Epithelial cell of proximal tubule (primary cell): ENCODE data around the gene CHODL. TPM values are rescaled to one million over a fixed set of nuclear protein-coding genes. Genes with fewer than 3 reads are reported as not detected.

Experiments used
- DNase-seq: peaks from one replicate; pipeline ENCODE4 v3.0.0-alpha.2; 2011; ENCODE audit warnings: low read depth
- H3K4me3 ChIP-seq: 2 replicates; pipeline ENCODE4 v1.5.1; 2011; ENCODE audit warnings: low read depth, mild to moderate bottlenecking, low read length
- total RNA-seq: library from RNA; depleted of rRNA; stranded (reverse); fragments of >200 nt; gene quantifications from 2 replicates; pipeline ENCODE4 v1.2.3, GENCODE V29; 2015
- TF ChIP-seq, protein P1 (sequence below): conservative IDR thresholded peaks from 2 replicates; pipeline ENCODE4 v1.5.1; 2012; ENCODE audit warnings: low read depth, mild to moderate bottlenecking, low read length

Gene CHODL
- total RNA-seq, 1 donor from 2014 or later = 0.81 TPM

DNA sequence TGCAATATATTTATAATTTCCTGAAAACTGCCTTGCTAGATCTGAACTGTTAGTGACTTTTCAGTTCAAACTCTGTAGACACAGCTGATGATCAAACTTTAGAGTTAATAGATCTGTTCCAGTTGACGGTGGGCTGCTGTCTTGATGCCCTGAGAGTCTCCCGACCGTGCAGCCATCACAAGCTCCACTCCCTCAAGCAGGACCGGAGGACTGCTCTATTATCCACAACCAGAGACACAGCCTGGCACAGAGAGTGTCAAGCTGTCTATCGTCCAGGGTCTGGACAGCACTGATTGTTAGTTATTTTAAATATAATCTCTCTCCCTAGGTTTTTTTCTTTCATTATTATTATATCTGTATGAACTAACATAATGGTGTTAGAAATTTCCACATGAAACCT, 8.0 kb downstream of the CHODL start:
- no peak overlapping the region for H3K4me3 ChIP-seq
- no peak for DNase-seq
- TF ChIP-seq, protein P1, sequence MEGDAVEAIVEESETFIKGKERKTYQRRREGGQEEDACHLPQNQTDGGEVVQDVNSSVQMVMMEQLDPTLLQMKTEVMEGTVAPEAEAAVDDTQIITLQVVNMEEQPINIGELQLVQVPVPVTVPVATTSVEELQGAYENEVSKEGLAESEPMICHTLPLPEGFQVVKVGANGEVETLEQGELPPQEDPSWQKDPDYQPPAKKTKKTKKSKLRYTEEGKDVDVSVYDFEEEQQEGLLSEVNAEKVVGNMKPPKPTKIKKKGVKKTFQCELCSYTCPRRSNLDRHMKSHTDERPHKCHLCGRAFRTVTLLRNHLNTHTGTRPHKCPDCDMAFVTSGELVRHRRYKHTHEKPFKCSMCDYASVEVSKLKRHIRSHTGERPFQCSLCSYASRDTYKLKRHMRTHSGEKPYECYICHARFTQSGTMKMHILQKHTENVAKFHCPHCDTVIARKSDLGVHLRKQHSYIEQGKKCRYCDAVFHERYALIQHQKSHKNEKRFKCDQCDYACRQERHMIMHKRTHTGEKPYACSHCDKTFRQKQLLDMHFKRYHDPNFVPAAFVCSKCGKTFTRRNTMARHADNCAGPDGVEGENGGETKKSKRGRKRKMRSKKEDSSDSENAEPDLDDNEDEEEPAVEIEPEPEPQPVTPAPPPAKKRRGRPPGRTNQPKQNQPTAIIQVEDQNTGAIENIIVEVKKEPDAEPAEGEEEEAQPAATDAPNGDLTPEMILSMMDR = no peak

DNA sequence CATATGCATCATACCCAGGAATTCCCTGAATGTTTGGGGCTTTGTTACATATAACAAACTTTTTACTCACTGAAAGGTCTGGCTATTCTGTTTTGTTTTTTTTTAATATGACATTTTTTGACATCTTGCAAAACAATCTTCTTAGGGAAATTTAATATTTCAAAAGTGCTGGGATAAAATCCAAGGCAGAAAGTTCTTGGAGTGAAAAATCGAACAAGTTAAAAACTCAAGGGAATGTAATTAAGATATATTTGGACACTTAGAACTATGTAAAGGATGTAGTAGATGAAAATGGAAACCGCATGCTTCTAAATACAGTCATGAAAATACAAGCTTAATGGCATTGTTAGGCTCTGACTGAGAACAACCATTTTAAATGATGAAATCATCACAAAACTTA, 8.6 kb downstream of the CHODL start:
- TF ChIP-seq, protein P1 = no peak
- H3K4me3 ChIP-seq = no peak overlapping the region
- no peak for DNase-seq

DNA sequence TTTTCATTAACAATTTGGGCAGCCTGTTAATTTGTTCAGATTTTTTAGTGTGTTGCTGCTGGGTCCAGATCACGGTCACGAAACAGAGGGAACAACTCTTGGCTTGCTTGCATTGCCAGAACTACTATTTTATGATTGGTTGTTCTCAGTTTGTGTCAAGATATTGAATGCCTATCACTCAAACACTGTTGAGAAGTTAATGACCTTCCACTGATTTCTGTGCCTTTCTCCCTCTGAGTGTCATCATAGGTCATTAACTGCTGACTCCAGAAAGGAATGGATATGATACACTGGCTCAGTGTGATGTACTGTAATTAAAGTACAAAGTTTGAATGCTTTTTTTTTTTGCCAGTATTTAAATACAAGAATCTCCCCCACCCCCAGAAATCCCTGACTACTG, 9.2 kb downstream of the CHODL start:
- no peak overlapping the region for H3K4me3 ChIP-seq
- TF ChIP-seq, protein P1 = no peak
- no peak for DNase-seq

DNA sequence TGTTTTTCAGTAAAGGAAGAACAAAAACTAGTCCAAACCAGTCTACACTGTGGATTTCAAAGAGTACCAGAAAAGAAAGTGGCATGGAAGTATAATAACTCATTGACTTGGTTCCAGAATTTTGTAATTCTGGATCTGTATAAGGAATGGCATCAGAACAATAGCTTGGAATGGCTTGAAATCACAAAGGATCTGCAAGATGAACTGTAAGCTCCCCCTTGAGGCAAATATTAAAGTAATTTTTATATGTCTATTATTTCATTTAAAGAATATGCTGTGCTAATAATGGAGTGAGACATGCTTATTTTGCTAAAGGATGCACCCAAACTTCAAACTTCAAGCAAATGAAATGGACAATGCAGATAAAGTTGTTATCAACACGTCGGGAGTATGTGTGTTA, 21.3 kb downstream of the CHODL start:
- H3K4me3 ChIP-seq = no peak overlapping the region
- no peak for DNase-seq
- TF ChIP-seq, protein P1 = no peak

DNA sequence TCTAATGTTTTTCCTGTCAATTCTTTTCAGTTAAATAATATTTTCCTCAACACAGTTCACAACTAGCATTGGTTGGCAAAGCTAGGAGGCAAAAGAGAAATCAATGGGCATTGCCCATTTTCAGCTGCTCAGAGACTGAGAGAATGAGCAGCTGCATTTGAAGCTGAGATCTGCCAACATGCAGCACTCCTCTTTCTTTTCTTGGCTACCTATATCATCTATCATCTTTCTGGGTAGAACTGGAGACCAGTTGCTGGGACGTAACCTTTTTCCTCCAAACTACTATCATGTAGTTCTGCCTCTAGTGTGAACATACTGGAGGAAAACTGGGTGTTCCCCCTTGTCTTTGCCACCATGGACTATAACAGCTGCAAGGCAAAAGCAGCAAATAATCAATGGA, 22.9 kb downstream of the CHODL start:
- no peak for DNase-seq
- no peak overlapping the region for H3K4me3 ChIP-seq
- TF ChIP-seq, protein P1 = no peak

DNA sequence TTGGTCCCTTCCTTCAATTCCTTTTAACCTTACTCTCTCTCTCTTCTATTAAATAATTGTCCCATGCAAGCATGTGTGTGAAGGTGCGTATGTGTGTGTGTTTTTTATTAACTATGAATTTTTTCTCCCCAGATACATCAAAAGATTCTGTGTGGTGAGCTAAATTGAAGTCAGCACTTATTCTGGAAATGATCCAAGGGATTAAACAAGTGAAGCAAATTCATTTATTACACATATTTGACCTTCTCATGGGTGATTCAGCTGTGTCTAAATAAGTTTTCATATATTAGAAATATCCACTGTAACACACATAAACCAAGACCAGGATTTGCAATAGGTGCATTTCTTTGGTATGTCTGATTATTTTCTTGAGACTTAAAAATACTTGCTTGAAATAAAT, 24.3 kb downstream of the CHODL start:
- TF ChIP-seq, protein P1 = no peak
- no peak overlapping the region for H3K4me3 ChIP-seq
- no peak for DNase-seq

DNA sequence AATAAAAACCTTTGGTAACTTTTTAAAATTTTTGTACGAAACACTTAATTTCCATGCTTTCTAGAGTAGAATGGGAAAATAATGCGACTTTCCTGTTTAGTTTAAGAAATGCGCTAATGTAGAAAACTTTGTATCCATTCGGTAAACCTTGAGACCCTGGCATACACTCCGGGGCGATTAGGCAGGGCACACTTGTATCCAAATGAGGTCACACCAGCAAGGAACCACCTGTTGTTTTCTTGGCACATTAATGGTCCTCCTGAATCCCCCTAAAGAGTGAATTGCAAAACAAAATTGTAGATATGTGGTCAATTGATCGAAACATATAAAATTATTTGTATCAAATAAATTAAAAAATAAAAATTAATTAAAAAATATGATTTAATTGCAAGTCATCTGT, 25.2 kb downstream of the CHODL start:
- no peak overlapping the region for H3K4me3 ChIP-seq
- TF ChIP-seq, protein P1 = no peak
- no peak for DNase-seq
